ENCODE measurements around the gene RABGAP1. TPM values are rescaled to one million over a fixed set of nuclear protein-coding genes. Genes with fewer than 3 reads are reported as not detected.
A peak's percentile ranks its signal among the peaks of the same experiment; 100 is the strongest.

Gene RABGAP1
- polyA plus RNA-seq, 1 donor from 2014 or later: 67.8 TPM

DNA sequence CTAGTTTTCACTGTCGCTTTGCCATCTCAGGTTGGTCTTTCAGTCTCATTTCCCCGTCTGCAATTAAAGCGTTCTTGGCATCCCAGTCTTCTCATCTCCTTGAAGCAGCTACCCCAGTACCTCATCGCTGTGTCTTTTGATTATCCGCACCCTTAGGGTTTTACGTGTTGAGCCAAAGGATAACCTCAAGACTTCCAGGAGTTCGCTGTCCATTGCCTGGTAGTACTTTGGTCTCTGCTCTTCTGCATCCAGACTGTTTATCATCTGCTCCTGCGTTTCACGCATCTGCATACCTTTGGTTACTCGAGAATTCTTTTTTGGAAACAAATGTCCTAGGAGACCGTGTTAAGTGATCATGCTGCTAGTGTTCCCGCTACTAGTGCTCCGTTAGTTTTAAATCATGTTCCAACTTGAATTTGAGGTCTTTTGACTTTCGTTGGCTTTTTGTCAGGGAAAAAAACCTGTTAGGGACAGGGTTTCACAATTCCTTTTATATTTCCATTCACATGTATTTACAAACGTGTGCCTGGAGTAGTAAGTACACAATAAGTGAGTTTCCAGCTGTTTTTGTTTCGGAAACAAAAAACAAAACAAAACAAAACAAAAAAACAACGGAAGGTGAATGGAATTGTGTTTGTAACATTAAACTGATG, 888 bp downstream of the RABGAP1 start:
- peak overlapping the region; percentile 88 for H3K9ac ChIP-seq (ENCODE audit: low read length)
- TF ChIP-seq REST (IDR thresholded peaks at IDR 0.05; ENCODE audit: borderline replicate concordance): no peak
- TF ChIP-seq POLR2AphosphoS5 (IDR thresholded peaks at IDR 0.05): no peak
- no peak for TF ChIP-seq SMC3 (conservative IDR thresholded peaks at IDR 0.05; ENCODE audit: poor library complexity)
- TF ChIP-seq EP300 (conservative IDR thresholded peaks at IDR 0.05; ENCODE audit: poor library complexity, severe bottlenecking): no peak
- TF ChIP-seq TAF1 (IDR thresholded peaks at IDR 0.05; ENCODE audit: low read depth): no peak
- no peak for TF ChIP-seq EZH2 (IDR thresholded peaks at IDR 0.05; ENCODE audit: borderline replicate concordance, insufficient read depth, low read length, poor library complexity, severe bottlenecking)
- no peak for TF ChIP-seq RAD21 (conservative IDR thresholded peaks at IDR 0.05)
- H2AFZ ChIP-seq (ENCODE audit: low read depth, low read length): peak overlapping the region; percentile 82
- no peaks in the 10 kb centered on the region for H3K9me2 ChIP-seq (ENCODE audit: insufficient read depth, low read length)
- peak overlapping the region; percentile 92 for H3K27ac ChIP-seq (ENCODE audit: low read length)
- H3K36me3 ChIP-seq (ENCODE audit: insufficient read depth, low read length): no peaks in the 10 kb centered on the region
- no peaks in the 10 kb centered on the region for H4K20me1 ChIP-seq (ENCODE audit: insufficient read depth)
- no peaks in the 10 kb centered on the region for H3K9me3 ChIP-seq (ENCODE audit: low read length)
- H3K79me2 ChIP-seq (replicated peaks; ENCODE audit: insufficient read depth, low read length): peaks cover 55% of the 10 kb centered on the region
- H3K4me3 ChIP-seq (ENCODE audit: low read length): peak overlapping the region; percentile 72
- no peaks in the 10 kb centered on the region for H3F3A ChIP-seq (ENCODE audit: insufficient read depth, low read length, poor library complexity, severe bottlenecking)
- H3K27me3 ChIP-seq (ENCODE audit: insufficient read depth, low read depth, low read length): no peaks in the 10 kb centered on the region
- peak overlapping the region; percentile 90 for H3K4me2 ChIP-seq (ENCODE audit: low read length)

GRCh38 chr9:122944960-122945888, 4.4 kb downstream of the RABGAP1 start:
- H3K27me3 ChIP-seq (ENCODE audit: insufficient read depth, low read depth, low read length): no peaks in the 10 kb centered on the region
- no peaks in the 10 kb centered on the region for H3K36me3 ChIP-seq (ENCODE audit: insufficient read depth, low read length)
- H2AFZ ChIP-seq (ENCODE audit: low read depth, low read length): no peak overlapping the region
- no peak overlapping the region for H3K4me3 ChIP-seq (ENCODE audit: low read length)
- H3K79me2 ChIP-seq (replicated peaks; ENCODE audit: insufficient read depth, low read length): peaks cover 87% of the 10 kb centered on the region
- H4K20me1 ChIP-seq (ENCODE audit: insufficient read depth): no peaks in the 10 kb centered on the region
- H3K9me2 ChIP-seq (ENCODE audit: insufficient read depth, low read length): no peaks in the 10 kb centered on the region
- no peak for TF ChIP-seq REST (IDR thresholded peaks at IDR 0.05; ENCODE audit: borderline replicate concordance)
- no peak for TF ChIP-seq MXI1 (conservative IDR thresholded peaks at IDR 0.05; ENCODE audit: poor library complexity, severe bottlenecking)
- TF ChIP-seq RAD21 (conservative IDR thresholded peaks at IDR 0.05): no peak
- H3F3A ChIP-seq (ENCODE audit: insufficient read depth, low read length, poor library complexity, severe bottlenecking): no peaks in the 10 kb centered on the region
- H3K9ac ChIP-seq (ENCODE audit: low read length): no peak overlapping the region
- no peaks in the 10 kb centered on the region for H3K9me3 ChIP-seq (ENCODE audit: low read length)
- H3K27ac ChIP-seq (ENCODE audit: low read length): no peak overlapping the region
- no peak overlapping the region for H3K4me2 ChIP-seq (ENCODE audit: low read length)

All from neural cell (in vitro differentiated cells).